OCI-LY3 (cell line): ENCODE data around the gene CTPS1.

Experiments used
- EZH2phosphoT487 ChIP-seq: fragments of 200-600 bp; shearing (Covaris generic); IDR thresholded peaks from 2 replicates; pipeline ENCODE4 v1.6.1; 2018; ENCODE audit warnings: antibody characterized with exemption, mixed run types, low read depth
- TF ChIP-seq, protein P1 (sequence below): fragments of 200-600, 300-600 bp; sonication (generic); IDR thresholded peaks from 2 replicates; pipeline ENCODE4 v1.5.1; 2014; ENCODE audit warnings: antibody characterized with exemption, low read length, low read depth

DNA sequence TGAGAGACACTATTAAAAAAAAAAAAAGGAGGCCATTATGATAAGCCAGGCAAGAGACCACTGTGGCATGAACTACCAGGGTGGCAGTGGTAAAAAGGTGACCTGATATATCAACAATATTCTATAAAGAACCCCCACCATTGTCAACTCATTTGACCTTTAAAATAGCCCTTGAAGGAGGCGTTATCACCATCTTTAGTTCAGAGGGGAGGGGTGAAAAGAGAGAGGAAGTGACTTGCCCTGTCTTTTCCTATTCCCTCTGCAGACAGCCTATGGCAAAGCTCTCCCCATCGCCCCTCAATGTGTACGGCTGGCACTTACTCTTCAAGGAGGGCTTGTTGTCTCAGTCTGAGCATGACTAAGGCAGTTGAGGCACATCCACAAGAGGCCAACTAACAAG lies 53.8 kb downstream of the CTPS1 start:
- TF ChIP-seq, protein P1, sequence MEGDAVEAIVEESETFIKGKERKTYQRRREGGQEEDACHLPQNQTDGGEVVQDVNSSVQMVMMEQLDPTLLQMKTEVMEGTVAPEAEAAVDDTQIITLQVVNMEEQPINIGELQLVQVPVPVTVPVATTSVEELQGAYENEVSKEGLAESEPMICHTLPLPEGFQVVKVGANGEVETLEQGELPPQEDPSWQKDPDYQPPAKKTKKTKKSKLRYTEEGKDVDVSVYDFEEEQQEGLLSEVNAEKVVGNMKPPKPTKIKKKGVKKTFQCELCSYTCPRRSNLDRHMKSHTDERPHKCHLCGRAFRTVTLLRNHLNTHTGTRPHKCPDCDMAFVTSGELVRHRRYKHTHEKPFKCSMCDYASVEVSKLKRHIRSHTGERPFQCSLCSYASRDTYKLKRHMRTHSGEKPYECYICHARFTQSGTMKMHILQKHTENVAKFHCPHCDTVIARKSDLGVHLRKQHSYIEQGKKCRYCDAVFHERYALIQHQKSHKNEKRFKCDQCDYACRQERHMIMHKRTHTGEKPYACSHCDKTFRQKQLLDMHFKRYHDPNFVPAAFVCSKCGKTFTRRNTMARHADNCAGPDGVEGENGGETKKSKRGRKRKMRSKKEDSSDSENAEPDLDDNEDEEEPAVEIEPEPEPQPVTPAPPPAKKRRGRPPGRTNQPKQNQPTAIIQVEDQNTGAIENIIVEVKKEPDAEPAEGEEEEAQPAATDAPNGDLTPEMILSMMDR = no peak
- TF ChIP-seq EZH2phosphoT487 = no peak
